Umbilical cord (tissue), 2 donors: Measurements from ENCODE around the gene PDE6B. TPM values are rescaled to one million over a fixed set of nuclear protein-coding genes. Genes with fewer than 3 reads are reported as not detected.
"Not testable (repeated sequence)": the region's sequence is repeated elsewhere in the genome, so short reads cannot be mapped to it uniquely, and the experiment has no call there.

Source experiments
- DNase-seq: peaks from one replicate; pipeline ENCODE4 v3.0.0-alpha.2; 2015; ENCODE audit warnings: low spot score
- total RNA-seq: library from RNA; depleted of rRNA; stranded (reverse); fragments of >200 nt; gene quantifications from one replicate; pipeline ENCODE4 v1.2.3, GENCODE V29; 2014; ENCODE audit warnings: low replicate concordance; ENCODE audit not compliant: insufficient read depth

PDE6B gene
- total RNA-seq, 1 donor from 2014 or later: 7.0 TPM

GRCh38 chr4:704198-704891 is 79.0 kb downstream of the PDE6B start:
- DNase-seq: no peak

GRCh38 chr4:704971-705277 is 79.6 kb downstream of the PDE6B start:
- no peak for DNase-seq

- DNase-seq: peak; percentile 97
These were observed 80.1 kb downstream of the PDE6B start, which contains the start of gene PCGF3 for GRCh38 chr4:705278-706082. Gene PCGF3 (plus strand): TSS chr4:705832. CDS start chr4:733681, 27,849 bp downstream.

DNA sequence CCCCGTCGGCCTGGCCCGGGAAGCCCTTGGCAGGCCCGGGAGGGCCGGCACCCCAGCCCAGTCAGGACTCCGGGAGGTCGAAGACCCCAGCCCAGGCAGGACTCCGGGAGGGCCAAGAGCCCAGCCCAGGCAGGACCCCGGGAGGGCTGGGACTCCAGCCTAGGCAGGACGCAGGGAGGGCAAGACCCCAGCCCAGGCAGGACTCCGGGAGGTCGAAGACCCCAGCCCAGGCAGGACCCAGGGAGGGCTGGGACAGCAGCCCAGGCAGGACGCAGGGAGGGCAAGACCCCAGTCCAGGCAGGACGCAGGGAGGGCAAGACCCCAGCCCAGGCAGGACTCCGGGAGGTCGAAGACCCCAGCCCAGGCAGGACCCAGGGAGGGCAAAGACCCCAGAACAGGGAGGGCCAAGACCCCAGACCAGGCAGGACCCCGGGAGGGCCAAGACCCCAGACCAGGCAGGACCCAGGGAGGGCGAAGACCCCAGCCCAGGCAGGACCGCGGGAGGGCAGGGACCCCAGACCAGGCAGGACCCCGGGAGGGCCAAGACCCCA is 80.8 kb downstream of the PDE6B start:
- not testable (repeated sequence) for DNase-seq

DNA sequence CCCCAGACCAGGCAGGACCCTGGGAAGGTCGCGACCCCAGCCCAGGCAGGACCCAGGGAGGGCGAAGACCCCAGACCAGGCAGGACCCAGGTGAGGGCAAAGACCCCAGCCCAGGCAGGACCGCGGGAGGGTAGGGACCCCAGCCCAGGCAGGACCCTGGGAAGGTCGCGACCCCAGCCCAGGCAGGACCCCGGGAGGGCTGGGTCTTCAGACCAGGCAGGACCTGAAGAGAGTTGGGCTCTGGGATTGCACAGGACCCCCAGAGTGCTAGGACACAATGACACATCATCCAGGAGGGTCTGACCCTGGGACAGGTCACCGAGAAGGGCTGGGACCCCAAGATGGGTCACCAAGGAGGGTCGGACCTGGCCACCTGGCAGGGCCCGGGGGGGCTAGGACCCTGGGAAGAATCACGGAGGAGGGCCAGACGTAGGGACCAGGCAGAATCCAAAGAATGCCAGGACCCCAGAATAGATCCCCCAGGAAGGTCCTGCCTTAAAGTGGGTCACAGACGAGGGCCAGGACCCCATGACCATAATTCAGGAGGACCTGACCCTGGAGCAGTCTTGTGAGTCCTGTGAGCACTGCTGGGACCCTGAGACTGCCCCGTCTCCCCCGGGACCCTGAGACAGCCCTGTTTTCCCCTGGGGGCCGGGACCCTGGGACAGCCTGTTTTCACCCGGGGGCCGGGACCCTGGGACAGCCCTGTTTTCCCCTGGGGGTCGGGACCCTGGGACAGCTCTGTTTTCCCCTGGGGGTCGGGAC is 81.6 kb downstream of the PDE6B start:
- DNase-seq: no peak

DNA sequence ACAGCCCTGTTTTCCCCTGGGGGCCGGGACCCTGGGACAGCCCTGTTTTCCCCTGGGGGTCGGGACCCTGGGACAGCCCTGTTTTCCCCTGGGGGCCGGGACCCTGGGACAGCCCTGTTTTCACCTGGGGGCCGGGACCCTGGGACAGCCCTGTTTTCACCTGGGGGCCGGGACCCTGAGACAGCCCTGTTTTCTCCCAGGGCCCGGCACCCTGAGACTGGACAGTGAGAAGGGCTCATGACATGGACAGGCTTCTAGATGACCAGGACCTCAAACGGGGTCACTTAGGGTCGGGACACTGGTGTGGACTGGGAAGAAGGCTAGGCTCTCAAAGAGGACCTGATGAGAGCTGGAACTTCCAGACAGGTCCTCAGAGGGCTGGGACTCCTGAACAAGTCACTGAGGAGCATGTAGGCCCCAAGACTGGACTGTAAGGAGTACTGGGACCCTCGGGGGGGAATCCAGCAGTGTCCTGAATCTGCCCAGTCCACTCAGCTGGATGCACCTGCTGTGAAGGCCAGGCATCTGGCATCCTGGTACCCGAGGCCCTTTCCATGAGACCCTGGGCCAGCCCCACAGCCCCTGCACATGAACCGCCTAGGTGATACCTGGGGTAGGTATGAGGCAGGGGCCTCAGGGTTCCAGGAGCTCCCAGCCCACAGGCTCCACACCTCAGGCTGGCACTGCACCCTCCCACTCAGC is 82.7 kb downstream of the PDE6B start:
- no peak for DNase-seq

- DNase-seq: no peak
These were observed 83.2 kb downstream of the PDE6B start for GRCh38 chr4:708631-708933.

DNA sequence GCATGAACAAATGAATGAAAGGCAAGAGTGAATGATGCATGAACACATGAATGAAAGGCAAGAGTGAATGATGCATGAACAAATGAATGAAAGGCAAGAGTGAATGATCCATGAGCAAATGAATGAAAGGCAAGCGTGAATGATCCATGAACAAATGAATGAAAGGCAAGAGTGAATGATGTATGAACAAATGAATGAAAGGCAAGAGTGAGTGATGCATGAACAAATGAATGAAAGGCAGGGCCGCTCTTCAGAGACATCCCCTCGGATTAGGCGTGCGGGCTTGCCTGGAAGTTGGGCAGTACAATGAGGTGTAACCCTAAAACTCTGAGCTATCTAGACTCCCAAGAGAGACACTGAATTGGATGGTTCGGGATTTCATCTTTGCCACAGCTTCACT is 84.0 kb downstream of the PDE6B start:
- DNase-seq: no peak

DNA sequence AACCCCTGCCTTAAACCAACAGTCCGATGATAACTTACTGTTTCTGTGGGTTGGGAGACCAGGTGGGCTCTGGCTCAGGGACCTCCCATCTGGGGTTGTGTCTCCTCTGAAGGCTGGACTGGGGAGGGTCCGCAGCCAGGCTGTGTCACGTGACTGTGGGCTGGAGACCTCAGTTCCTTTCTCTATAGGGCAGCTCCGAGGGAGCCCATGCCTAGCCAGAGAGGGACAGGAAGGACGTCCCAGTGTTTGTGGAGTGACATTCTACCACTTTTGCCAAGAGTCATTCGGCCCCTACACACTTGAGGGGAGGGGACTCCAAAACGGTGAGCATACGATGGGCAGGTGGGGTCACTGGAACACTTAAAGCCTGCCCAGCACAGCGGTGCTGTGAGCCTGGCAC is 84.7 kb downstream of the PDE6B start:
- no peak for DNase-seq

DNA sequence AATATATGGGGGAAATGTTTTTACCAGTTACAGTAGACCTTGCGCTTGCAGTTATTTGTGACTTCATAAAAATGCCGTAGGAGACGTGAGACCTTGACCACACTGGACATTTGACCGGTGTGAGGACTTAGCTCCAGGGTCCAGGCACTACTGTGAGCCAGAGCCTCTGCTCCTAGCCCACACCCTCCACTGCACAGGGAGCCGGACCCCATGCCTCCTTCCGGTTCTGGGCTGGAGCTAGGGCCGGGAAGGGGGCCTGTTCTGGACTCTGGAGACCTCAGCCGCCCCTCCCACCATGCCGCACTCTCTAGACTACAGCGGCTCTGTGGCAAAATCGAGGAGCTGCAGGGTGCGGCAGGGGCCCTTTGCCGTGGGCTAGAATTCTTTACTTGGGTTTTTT is 85.5 kb downstream of the PDE6B start:
- DNase-seq: no peak

- DNase-seq: no peak
These were observed 86.7 kb downstream of the PDE6B start for GRCh38 chr4:712093-712492.

DNA sequence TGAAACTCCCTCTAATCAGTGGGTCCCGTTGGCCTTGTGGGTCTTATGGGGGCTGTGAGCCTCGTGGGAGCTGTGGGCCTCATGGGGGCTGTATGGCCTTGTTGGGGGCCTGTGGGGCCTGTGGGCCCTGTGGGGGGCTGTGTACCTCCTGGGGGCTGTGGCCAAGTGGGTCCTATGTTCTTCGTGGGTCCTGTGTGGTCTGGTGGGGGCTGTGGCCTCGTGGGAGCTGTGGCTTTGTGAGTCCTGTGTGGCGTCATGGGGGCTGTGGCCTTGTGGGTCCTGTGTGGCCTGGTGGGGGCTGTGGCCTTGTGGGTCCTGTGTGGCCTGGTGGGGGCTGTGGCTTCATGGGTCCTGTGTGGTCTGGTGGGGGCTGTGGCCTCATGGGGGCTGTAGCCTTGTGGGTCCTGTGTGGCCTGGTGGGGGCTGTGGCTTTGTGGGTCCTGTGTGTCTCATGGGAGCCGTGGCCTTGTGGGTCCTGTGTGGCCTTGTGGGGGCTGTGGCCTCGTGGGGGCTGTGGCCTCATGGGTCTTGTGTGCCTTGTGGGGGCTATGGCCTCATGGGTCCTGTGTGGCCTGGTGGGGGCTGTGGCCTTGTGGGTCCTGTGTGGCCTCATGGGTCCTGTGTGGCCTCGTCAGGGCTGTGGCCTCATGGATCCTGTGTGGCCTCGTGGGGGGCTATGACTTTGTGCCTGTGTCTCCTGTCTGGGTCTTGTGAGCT is 87.7 kb downstream of the PDE6B start:
- DNase-seq: no peak

DNA sequence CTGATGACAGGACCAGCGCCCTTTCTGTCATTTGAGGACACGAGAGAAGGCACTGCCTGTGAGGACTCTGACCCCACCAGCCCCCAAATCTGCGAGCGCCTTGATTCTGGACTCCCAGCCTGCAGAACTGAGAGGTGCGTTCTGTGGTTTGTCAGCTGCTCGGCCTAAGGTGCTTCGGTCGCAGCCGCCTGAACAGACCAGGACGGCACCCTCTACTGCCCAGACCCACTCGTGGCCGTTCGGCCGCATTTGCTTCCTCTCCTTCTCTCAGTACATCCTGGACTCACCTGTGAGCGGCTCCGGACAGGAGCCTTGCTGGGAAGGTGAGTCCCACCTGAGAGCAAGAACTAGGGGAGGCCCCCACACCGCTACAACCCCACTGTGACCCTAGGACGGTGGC is 88.7 kb downstream of the PDE6B start:
- no peak for DNase-seq

DNA sequence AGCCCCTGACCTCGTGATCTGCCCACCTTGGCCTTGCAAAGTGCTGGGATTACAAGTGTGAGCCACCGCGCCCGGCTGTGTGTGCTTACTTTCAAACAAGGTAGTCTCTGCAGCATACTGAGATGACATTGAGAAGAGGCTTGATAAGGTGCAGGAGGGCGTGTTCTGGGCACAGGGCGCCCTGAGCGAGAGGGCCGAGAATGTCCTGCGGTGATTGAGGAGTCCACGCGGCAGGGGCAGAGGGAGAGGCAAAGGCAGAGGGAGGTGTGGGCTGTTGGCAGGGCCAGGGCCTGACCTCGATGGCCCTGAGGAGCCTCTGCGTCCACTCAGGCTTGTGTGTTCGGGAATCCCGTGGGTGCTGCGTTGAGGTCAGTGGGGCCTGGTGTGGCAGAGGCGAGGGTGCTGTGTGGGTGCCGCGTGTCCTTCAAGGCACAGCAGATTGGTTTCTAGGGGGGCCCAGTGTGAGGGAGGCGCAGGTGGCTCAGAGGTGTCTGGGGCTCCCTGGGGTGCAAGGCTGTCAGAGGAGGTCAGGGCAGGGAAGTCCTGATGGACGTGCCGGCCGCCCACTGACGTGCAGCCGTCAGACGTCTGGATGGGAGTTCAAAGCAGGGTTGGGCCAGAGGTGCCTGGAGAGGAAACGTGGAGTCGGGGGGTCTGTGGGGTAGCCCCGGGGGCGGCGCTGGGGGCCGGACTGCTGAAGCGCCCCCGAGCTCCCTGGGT is 92.4 kb downstream of the PDE6B start:
- DNase-seq: no peak

DNA sequence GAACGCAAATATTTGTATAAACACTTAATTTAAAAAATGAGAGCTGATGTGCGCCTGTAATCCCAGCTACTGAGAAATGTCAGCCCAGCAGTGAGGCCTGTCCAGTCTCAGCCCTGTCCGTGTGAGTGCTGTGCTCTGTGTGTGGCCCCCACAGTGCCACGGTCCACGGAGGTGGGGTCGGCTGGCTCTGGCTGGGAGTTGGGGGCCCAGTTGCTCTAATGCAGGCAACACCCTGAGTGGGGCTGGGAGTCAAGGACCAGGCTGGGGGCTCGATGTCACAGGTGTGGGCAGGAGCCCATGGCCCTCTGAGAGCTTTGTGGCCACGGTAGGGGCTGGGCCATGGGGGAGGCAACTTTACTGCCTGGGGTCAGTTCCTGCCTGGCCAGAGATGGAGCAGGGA is 93.1 kb downstream of the PDE6B start:
- DNase-seq: no peak

Other genes starting within 250 kb of the PDE6B start
- gene ZNF721, start 126.4 kb upstream of the PDE6B start, total RNA-seq: 17.3 TPM
- 22.6 TPM for gene PIGG, start 126.4 kb upstream of the PDE6B start, total RNA-seq
- gene TMEM271, start 49.3 kb upstream of the PDE6B start, total RNA-seq: not detected
- 35.2 TPM for gene ATP5ME, start 48.7 kb downstream of the PDE6B start, total RNA-seq
- gene MYL5, start 49.0 kb downstream of the PDE6B start, total RNA-seq: 10.1 TPM
- 3.6 TPM for gene SLC49A3, start 63.6 kb downstream of the PDE6B start, total RNA-seq
- gene PCGF3, start 80.3 kb downstream of the PDE6B start, total RNA-seq: 48.4 TPM
- not detected for gene CPLX1, start 200.6 kb downstream of the PDE6B start, total RNA-seq